Liver (tissue), 9 donors: ENCODE results near the gene YPEL4. TPM values are rescaled to one million over a fixed set of nuclear protein-coding genes. Genes with fewer than 3 reads are reported as not detected.
"Not testable (repeated sequence)": the region's sequence is repeated elsewhere in the genome, so short reads cannot be mapped to it uniquely, and the experiment has no call there.

Experiments
- DNase-seq: peaks from one replicate; pipeline ENCODE4 v3.0.0-alpha.2; 2017; ENCODE audit warnings: low spot score
- H3K27ac ChIP-seq, 2 donors: one replicate each; pipeline ENCODE4 v1.7.0; 2013; ENCODE audit warnings: inconsistent platforms in 2 of 2, low read length in 2 of 2, control low read depth in 1 of 2, low read depth in 1 of 2, mild to moderate bottlenecking in 1 of 2
- H3K27me3 ChIP-seq, 4 donors: one replicate each; pipeline versions ENCODE4 v1.6.1 to v1.7.0; 2013; ENCODE audit warnings: low read length in 3 of 4, inconsistent platforms in 1 of 4, mild to moderate bottlenecking in 1 of 4, moderate library complexity in 1 of 4; ENCODE audit not compliant: control insufficient read depth in 4 of 4, insufficient read depth in 4 of 4
- H3K36me3 ChIP-seq, 4 donors: one replicate each; pipeline versions ENCODE4 v1.6.1 to v1.7.0; 2013; ENCODE audit warnings: low read length in 3 of 4, mild to moderate bottlenecking in 3 of 4, low read depth in 1 of 4, moderate library complexity in 1 of 4; ENCODE audit not compliant: control insufficient read depth in 4 of 4, insufficient read depth in 3 of 4
- H3K4me1 ChIP-seq, 4 donors: one replicate each; pipeline versions ENCODE4 v1.6.1 to v1.7.0; 2013; ENCODE audit warnings: low read length in 3 of 4, mild to moderate bottlenecking in 3 of 4, moderate library complexity in 1 of 4; ENCODE audit not compliant: control insufficient read depth in 4 of 4, insufficient read depth in 4 of 4
- H3K4me3 ChIP-seq, 3 donors: one replicate each; pipeline versions ENCODE4 v1.6.1 to v1.7.0; 2013; ENCODE audit warnings: low read length in 3 of 3, control low read depth in 1 of 3, low read depth in 1 of 3, mild to moderate bottlenecking in 1 of 3
- H3K9ac ChIP-seq, 2 donors: one replicate each; pipeline ENCODE4 v1.7.0; 2013; ENCODE audit warnings: low read length in 2 of 2, mild to moderate bottlenecking in 2 of 2, moderate library complexity in 2 of 2, control low read depth in 1 of 2, low read depth in 1 of 2
- H3K9me3 ChIP-seq, 4 donors: one replicate each; pipeline versions ENCODE4 v1.6.1 to v1.7.0; 2013; ENCODE audit warnings: low read length in 3 of 4; ENCODE audit not compliant: control insufficient read depth in 4 of 4
- ATF3 ChIP-seq: IDR thresholded peaks from 2 replicates; pipeline ENCODE4 v1.6.1; 2016; ENCODE audit warnings: antibody characterized with exemption
- EGR1 ChIP-seq, 2 donors: IDR thresholded peaks; 2 replicates each; pipeline ENCODE4 v1.6.1; 2016 to 2018; ENCODE audit warnings: antibody characterized with exemption in 2 of 2, low read depth in 2 of 2
- FOXA1 ChIP-seq: IDR thresholded peaks from 2 replicates; pipeline ENCODE4 v1.6.1; 2016; ENCODE audit warnings: antibody characterized with exemption
- HNF4A ChIP-seq, 2 donors: conservative IDR thresholded peaks; 2 replicates each; pipeline ENCODE4 v1.6.1; 2016; ENCODE audit warnings: antibody characterized with exemption in 2 of 2, mild to moderate bottlenecking in 2 of 2
- HNF4G ChIP-seq: IDR thresholded peaks from 2 replicates; pipeline ENCODE4 v1.6.1; 2016; ENCODE audit warnings: antibody characterized with exemption
- JUND ChIP-seq, 2 donors: IDR thresholded peaks; 2 replicates each; pipeline ENCODE4 v1.6.1; 2016; ENCODE audit warnings: antibody characterized with exemption in 2 of 2
- NR2F2 ChIP-seq: IDR thresholded peaks from 2 replicates; pipeline ENCODE4 v1.6.1; 2016; ENCODE audit warnings: antibody characterized with exemption
- RAD21 ChIP-seq, 2 donors: IDR thresholded peaks; 2 replicates each; pipeline ENCODE4 v1.6.1; 2016; ENCODE audit warnings: antibody characterized with exemption in 2 of 2, mild to moderate bottlenecking in 2 of 2
- SP1 ChIP-seq: IDR thresholded peaks from 2 replicates; pipeline ENCODE4 v1.6.1; 2018; ENCODE audit warnings: antibody characterized with exemption, mild to moderate bottlenecking
- TAF1 ChIP-seq: conservative IDR thresholded peaks from 2 replicates; pipeline ENCODE4 v1.6.1; 2016; ENCODE audit warnings: antibody characterized with exemption, mild to moderate bottlenecking
- YY1 ChIP-seq: IDR thresholded peaks from 2 replicates; pipeline ENCODE4 v1.6.1; 2016; ENCODE audit warnings: antibody characterized with exemption, mild to moderate bottlenecking
- WGBS: extraction: QIAGEN DNeasy Blood & Tissue Kit; methylation state at CpG from one replicate; pipeline ENCODE4 v1.1.7; 2013; 5-methylcytosine and 5-hydroxymethylcytosine counted together
- polyA plus RNA-seq, 2 donors: library from polyadenylated mRNA; stranded (reverse) in 1 of 2; unstranded in 1 of 2; fragments of 200-250 nt in 1 of 2; fragments of >200 nt in 1 of 2; fragmentation: Nextera tagmentation in 1 of 2; extraction: Ambion mirVana in 1 of 2; gene quantifications; one replicate each; pipeline versions ENCODE4 v1.2.1 to v1.2.3, GENCODE V29; 2013 to 2015
- total RNA-seq, 2 donors: library from RNA; depleted of rRNA; stranded (reverse); fragments of >200 nt; gene quantifications; one replicate each; pipeline ENCODE4 v1.2.3, GENCODE V29; 2014
- TF ChIP-seq, protein P1 (sequence below): IDR thresholded peaks from 2 replicates; pipeline ENCODE4 v1.6.1; 2016; ENCODE audit warnings: antibody characterized with exemption, mild to moderate bottlenecking
- TF ChIP-seq, protein P2 (sequence below): fragments of 150-350 bp; IDR thresholded peaks from 2 replicates; pipeline ENCODE4 v1.5.1; 2017; ENCODE audit warnings: improper control_type of control experiment, low read depth, low read length; ENCODE audit not compliant: missing input control
- donor health status: healthy.
- donor health status: healthy.
- donor health status: healthy.
- donor health status: healthy.
- donor health status: healthy.

The YPEL4 gene, protein sequence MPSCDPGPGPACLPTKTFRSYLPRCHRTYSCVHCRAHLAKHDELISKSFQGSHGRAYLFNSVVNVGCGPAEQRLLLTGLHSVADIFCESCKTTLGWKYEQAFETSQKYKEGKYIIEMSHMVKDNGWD
- 10 to 100 TPM in 1 of 2 donors, under 1 TPM in 1; 0.08 to 19.9 TPM for total RNA-seq
- polyA plus RNA-seq = under 1 TPM; 0.14 to 0.31 TPM

DNA sequence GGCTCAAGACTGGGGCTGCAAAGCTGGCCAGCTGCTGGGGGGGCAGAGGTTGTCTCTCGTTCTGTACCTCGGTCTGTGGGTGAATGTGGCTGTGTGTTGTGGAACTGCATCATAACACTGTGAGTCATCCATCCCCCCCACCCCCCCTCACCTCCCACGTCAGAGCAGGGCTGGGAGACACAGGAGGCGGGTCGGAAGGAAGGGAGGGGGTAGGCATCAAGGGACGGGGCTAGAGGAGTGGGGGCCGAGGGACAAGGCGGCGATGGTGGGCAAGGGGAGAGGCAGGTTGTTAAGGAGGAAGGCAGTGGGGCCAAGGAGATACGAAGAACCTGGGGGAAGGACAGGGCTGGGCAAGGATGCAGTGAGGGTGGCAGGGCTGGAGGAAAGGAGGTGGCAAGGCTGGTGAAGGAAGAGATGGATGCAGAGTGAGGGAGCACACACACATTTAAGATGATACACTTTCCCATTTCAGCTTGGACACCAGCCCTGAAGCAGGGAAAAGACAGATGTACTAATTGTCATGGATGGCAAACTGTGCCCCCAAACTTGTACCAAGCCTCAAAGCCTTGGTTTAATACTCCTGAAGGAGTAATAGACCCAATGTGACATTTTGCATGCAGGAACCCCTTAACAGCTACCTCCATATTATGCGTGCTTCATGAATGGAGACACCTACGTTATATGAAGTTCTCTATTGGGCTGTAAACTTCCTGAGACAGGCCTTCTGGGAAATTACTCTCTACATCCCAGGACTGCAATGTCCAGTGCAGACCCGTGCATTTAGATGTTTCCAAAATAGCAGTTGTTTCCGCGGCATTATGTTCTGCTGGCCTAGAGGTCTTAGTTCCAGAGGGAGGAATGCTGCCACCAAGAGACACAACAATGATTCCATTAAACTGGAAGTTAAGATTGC is at the start of gene YPEL4:
Gene YPEL4 (minus strand): TSS at position 87 of the 913 bp plus-strand sequence. CDS start 2,805 bp downstream, outside the sequence.
- 20% methylated on average over 15 of the region's 15 CpGs for WGBS
- TF ChIP-seq, protein P1, sequence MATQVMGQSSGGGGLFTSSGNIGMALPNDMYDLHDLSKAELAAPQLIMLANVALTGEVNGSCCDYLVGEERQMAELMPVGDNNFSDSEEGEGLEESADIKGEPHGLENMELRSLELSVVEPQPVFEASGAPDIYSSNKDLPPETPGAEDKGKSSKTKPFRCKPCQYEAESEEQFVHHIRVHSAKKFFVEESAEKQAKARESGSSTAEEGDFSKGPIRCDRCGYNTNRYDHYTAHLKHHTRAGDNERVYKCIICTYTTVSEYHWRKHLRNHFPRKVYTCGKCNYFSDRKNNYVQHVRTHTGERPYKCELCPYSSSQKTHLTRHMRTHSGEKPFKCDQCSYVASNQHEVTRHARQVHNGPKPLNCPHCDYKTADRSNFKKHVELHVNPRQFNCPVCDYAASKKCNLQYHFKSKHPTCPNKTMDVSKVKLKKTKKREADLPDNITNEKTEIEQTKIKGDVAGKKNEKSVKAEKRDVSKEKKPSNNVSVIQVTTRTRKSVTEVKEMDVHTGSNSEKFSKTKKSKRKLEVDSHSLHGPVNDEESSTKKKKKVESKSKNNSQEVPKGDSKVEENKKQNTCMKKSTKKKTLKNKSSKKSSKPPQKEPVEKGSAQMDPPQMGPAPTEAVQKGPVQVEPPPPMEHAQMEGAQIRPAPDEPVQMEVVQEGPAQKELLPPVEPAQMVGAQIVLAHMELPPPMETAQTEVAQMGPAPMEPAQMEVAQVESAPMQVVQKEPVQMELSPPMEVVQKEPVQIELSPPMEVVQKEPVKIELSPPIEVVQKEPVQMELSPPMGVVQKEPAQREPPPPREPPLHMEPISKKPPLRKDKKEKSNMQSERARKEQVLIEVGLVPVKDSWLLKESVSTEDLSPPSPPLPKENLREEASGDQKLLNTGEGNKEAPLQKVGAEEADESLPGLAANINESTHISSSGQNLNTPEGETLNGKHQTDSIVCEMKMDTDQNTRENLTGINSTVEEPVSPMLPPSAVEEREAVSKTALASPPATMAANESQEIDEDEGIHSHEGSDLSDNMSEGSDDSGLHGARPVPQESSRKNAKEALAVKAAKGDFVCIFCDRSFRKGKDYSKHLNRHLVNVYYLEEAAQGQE = no peak
- no peak for TF ChIP-seq EGR1 (IDR thresholded peaks at IDR 0.05; ENCODE audit: low read depth in 2 of 2)
- peaks cover 0 to 7% (median 1%) of the 10 kb centered on the region in 4 donors for H3K27me3 ChIP-seq
- H3K27ac ChIP-seq = no peak within 1 kb of the TSS
- no peaks in the 10 kb centered on the region for H3K36me3 ChIP-seq
- H3K9ac ChIP-seq = no peak within 1 kb of the TSS
- DNase-seq = peak; percentile 89
- peaks cover 0 to 11% (median 1%) of the 10 kb centered on the region in 4 donors for H3K4me1 ChIP-seq
- no peaks in the 10 kb centered on the region for H3K9me3 ChIP-seq
- peak within 1 kb of the TSS in 1 of 3 donors; percentile 22 for H3K4me3 ChIP-seq

DNA sequence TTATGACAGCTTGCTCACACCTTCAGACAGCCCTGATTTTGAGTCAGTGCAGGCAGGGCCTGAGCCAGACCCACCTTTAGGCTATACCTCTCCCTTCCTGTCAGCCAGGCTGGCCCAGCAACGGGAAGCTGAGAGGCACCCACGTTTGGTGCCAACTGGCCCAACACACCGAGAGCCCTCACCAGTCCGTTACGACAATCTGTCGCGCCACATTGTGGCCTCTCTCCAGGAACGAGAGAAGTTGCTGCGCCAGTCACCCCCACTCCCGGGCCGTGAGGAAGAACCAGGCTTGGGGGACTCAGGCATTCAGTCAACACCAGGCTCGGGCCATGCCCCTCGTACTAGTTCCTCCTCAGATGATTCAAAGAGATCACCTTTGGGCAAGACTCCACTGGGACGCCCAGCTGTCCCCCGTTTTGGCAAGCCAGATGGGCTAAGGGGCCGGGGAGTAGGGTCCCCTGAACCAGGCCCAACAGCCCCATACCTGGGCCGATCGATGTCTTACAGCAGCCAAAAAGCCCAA is 49.2 kb upstream of the YPEL4 start:
- H3K9ac ChIP-seq = no peak overlapping the region
- no peak for DNase-seq
- H3K9me3 ChIP-seq = no peaks in the 10 kb centered on the region
- 94% methylated on average over 18 of the region's 18 CpGs for WGBS
- H3K36me3 ChIP-seq = peaks cover 24 to 76% (median 50%) of the 10 kb centered on the region in 4 donors
- no peak overlapping the region for H3K27ac ChIP-seq
- TF ChIP-seq EGR1 (IDR thresholded peaks at IDR 0.05; ENCODE audit: low read depth in 2 of 2) (no peak), HNF4G (no peak), FOXA1 (no peak), YY1 (no peak), RAD21 (IDR thresholded peaks at IDR 0.05) (no peak)
- no peaks in the 10 kb centered on the region for H3K4me1 ChIP-seq
- no peaks in the 10 kb centered on the region for H3K27me3 ChIP-seq
- no peak overlapping the region for H3K4me3 ChIP-seq

GRCh38 chr11:57690474-57690873 is 40.8 kb upstream of the YPEL4 start:
- not testable (repeated sequence) for H3K27me3 ChIP-seq, DNase-seq, H3K4me3 ChIP-seq, H3K4me1 ChIP-seq, H3K9me3 ChIP-seq, H3K9ac ChIP-seq, H3K27ac ChIP-seq
- WGBS = 98% methylated on average over 5 of the region's 5 CpGs
- H3K36me3 ChIP-seq = peaks cover 20 to 71% (median 53%) of the 10 kb centered on the region in 4 donors

DNA sequence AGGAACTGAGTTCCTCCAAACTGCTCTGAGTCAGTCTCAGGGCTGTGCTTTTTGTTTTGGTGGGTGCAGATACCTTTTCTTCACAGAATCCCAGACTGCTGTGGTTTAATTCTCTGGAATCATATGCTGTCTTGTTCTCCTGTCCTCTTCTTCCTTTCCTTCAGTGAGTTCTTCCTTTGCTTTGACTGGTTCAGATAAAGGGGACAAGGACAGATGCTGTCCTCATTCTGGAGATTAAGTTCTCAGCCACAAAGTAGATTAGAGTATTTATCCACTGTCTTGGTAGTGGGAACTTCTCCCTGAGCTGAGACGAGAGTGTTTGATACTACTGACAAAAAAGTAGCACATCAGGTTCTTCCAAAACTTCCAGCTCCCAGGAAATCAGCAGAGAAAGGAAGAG is 31.5 kb upstream of the YPEL4 start:
- no peaks in the 10 kb centered on the region for H3K9me3 ChIP-seq
- H3K4me1 ChIP-seq = peaks cover 4 to 18% (median 14%) of the 10 kb centered on the region in 4 donors
- H3K4me3 ChIP-seq = no peak overlapping the region
- H3K27me3 ChIP-seq = no peaks in the 10 kb centered on the region
- WGBS = 76% methylated on average over 1 of the region's 1 CpG
- no peak for DNase-seq
- H3K9ac ChIP-seq = no peak overlapping the region
- H3K36me3 ChIP-seq = peaks cover 1 to 35% (median 23%) of the 10 kb centered on the region in 4 donors
- H3K27ac ChIP-seq = no peak overlapping the region
- no peak for TF ChIP-seq HNF4A (conservative IDR thresholded peaks at IDR 0.05)
- no peak for TF ChIP-seq SP1
- no peak for TF ChIP-seq NR2F2
- no peak for TF ChIP-seq YY1
- no peak for TF ChIP-seq TAF1
- TF ChIP-seq, protein P2, sequence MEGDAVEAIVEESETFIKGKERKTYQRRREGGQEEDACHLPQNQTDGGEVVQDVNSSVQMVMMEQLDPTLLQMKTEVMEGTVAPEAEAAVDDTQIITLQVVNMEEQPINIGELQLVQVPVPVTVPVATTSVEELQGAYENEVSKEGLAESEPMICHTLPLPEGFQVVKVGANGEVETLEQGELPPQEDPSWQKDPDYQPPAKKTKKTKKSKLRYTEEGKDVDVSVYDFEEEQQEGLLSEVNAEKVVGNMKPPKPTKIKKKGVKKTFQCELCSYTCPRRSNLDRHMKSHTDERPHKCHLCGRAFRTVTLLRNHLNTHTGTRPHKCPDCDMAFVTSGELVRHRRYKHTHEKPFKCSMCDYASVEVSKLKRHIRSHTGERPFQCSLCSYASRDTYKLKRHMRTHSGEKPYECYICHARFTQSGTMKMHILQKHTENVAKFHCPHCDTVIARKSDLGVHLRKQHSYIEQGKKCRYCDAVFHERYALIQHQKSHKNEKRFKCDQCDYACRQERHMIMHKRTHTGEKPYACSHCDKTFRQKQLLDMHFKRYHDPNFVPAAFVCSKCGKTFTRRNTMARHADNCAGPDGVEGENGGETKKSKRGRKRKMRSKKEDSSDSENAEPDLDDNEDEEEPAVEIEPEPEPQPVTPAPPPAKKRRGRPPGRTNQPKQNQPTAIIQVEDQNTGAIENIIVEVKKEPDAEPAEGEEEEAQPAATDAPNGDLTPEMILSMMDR = no peak
- no peak for TF ChIP-seq EGR1 (IDR thresholded peaks at IDR 0.05; ENCODE audit: low read depth in 2 of 2)
- no peak for TF ChIP-seq JUND (IDR thresholded peaks at IDR 0.05)
- no peak for TF ChIP-seq RAD21 (IDR thresholded peaks at IDR 0.05)
- no peak for TF ChIP-seq ATF3
